ENCODE measurements around the gene RAD51B.

RAD51B gene

GRCh38 chr14:68414121-68414520 is 594.5 kb downstream of the RAD51B start:
- TF ChIP-seq KLF9 (tag by site-specific recombination; IDR thresholded peaks at IDR 0.05; ENCODE audit: low read depth) = no peak
- no peak for TF ChIP-seq ZNF274 (IDR thresholded peaks at IDR 0.05; ENCODE audit: low read length)
- no peak for TF ChIP-seq ZNF274 (tag by site-specific recombination; IDR thresholded peaks at IDR 0.05; ENCODE audit: borderline replicate concordance)
- TF ChIP-seq ZNF426 (tag by site-specific recombination; IDR thresholded peaks at IDR 0.05) = no peak
- no peak for TF ChIP-seq ZNF621 (tag by site-specific recombination; IDR thresholded peaks at IDR 0.05)
- no peak for TF ChIP-seq ZNF2 (tag by site-specific recombination; IDR thresholded peaks at IDR 0.05)
- no peak for TF ChIP-seq PRDM1 (tag by site-specific recombination; IDR thresholded peaks at IDR 0.05)
- TF ChIP-seq, protein P1, sequence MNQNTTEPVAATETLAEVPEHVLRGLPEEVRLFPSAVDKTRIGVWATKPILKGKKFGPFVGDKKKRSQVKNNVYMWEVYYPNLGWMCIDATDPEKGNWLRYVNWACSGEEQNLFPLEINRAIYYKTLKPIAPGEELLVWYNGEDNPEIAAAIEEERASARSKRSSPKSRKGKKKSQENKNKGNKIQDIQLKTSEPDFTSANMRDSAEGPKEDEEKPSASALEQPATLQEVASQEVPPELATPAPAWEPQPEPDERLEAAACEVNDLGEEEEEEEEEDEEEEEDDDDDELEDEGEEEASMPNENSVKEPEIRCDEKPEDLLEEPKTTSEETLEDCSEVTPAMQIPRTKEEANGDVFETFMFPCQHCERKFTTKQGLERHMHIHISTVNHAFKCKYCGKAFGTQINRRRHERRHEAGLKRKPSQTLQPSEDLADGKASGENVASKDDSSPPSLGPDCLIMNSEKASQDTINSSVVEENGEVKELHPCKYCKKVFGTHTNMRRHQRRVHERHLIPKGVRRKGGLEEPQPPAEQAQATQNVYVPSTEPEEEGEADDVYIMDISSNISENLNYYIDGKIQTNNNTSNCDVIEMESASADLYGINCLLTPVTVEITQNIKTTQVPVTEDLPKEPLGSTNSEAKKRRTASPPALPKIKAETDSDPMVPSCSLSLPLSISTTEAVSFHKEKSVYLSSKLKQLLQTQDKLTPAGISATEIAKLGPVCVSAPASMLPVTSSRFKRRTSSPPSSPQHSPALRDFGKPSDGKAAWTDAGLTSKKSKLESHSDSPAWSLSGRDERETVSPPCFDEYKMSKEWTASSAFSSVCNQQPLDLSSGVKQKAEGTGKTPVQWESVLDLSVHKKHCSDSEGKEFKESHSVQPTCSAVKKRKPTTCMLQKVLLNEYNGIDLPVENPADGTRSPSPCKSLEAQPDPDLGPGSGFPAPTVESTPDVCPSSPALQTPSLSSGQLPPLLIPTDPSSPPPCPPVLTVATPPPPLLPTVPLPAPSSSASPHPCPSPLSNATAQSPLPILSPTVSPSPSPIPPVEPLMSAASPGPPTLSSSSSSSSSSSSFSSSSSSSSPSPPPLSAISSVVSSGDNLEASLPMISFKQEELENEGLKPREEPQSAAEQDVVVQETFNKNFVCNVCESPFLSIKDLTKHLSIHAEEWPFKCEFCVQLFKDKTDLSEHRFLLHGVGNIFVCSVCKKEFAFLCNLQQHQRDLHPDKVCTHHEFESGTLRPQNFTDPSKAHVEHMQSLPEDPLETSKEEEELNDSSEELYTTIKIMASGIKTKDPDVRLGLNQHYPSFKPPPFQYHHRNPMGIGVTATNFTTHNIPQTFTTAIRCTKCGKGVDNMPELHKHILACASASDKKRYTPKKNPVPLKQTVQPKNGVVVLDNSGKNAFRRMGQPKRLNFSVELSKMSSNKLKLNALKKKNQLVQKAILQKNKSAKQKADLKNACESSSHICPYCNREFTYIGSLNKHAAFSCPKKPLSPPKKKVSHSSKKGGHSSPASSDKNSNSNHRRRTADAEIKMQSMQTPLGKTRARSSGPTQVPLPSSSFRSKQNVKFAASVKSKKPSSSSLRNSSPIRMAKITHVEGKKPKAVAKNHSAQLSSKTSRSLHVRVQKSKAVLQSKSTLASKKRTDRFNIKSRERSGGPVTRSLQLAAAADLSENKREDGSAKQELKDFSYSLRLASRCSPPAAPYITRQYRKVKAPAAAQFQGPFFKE (tag by site-specific recombination; IDR thresholded peaks at IDR 0.05; ENCODE audit: borderline replicate concordance) = no peak
- TF ChIP-seq ZNF423 (tag by site-specific recombination; IDR thresholded peaks at IDR 0.05) = no peak
- TF ChIP-seq KLF1 (tag by site-specific recombination; IDR thresholded peaks at IDR 0.05) = no peak
- TF ChIP-seq ZNF560 (tag by site-specific recombination; IDR thresholded peaks at IDR 0.05; ENCODE audit: borderline replicate concordance) = no peak
- TF ChIP-seq, protein P2, sequence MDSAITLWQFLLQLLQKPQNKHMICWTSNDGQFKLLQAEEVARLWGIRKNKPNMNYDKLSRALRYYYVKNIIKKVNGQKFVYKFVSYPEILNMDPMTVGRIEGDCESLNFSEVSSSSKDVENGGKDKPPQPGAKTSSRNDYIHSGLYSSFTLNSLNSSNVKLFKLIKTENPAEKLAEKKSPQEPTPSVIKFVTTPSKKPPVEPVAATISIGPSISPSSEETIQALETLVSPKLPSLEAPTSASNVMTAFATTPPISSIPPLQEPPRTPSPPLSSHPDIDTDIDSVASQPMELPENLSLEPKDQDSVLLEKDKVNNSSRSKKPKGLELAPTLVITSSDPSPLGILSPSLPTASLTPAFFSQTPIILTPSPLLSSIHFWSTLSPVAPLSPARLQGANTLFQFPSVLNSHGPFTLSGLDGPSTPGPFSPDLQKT (IDR thresholded peaks at IDR 0.05; ENCODE audit: borderline replicate concordance, low read depth, low read length) = no peak
- TF ChIP-seq, protein P3, sequence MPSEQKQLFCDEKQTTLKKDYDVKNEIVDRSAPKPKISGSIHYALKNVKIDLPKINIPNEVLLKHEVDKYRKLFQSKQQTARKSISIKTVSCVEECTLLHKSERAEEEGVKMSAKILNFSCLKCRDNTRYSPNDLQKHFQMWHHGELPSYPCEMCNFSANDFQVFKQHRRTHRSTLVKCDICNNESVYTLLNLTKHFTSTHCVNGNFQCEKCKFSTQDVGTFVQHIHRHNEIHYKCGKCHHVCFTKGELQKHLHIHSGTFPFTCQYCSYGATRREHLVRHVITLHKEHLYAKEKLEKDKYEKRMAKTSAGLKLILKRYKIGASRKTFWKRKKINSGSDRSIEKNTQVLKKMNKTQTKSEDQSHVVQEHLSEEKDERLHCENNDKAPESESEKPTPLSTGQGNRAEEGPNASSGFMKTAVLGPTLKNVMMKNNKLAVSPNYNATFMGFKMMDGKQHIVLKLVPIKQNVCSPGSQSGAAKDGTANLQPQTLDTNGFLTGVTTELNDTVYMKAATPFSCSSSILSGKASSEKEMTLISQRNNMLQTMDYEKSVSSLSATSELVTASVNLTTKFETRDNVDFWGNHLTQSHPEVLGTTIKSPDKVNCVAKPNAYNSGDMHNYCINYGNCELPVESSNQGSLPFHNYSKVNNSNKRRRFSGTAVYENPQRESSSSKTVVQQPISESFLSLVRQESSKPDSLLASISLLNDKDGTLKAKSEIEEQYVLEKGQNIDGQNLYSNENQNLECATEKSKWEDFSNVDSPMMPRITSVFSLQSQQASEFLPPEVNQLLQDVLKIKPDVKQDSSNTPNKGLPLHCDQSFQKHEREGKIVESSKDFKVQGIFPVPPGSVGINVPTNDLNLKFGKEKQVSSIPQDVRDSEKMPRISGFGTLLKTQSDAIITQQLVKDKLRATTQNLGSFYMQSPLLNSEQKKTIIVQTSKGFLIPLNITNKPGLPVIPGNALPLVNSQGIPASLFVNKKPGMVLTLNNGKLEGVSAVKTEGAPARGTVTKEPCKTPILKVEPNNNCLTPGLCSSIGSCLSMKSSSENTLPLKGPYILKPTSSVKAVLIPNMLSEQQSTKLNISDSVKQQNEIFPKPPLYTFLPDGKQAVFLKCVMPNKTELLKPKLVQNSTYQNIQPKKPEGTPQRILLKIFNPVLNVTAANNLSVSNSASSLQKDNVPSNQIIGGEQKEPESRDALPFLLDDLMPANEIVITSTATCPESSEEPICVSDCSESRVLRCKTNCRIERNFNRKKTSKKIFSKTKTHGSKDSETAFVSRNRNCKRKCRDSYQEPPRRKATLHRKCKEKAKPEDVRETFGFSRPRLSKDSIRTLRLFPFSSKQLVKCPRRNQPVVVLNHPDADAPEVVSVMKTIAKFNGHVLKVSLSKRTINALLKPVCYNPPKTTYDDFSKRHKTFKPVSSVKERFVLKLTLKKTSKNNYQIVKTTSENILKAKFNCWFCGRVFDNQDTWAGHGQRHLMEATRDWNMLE (tag by site-specific recombination; conservative IDR thresholded peaks at IDR 0.05; ENCODE audit: low read depth) = no peak
- no peak for TF ChIP-seq SALL2 (tag by site-specific recombination; IDR thresholded peaks at IDR 0.05; ENCODE audit: borderline replicate concordance)
- TF ChIP-seq ZNF610 (tag by site-specific recombination; IDR thresholded peaks at IDR 0.05; ENCODE audit: borderline replicate concordance) = no peak
- ChIA-PET POLR2A (no interaction called here), CTCF (no interaction called here)

More at GRCh38 chr14:68414121-68414520, 594.5 kb downstream of the RAD51B start:
- Histone ChIP-seq H3K27ac (ENCODE audit: extremely low read depth, low read depth, low read length) (no peak overlapping the region), H3K36me3 (ENCODE audit: control insufficient read depth in 2 of 2, insufficient read depth in 1 of 2, low read length in 2 of 2) (no peaks in the 10 kb centered on the region), H3K9me3 (ENCODE audit: control insufficient read depth, insufficient read depth, low read depth, low read length) (no peaks in the 10 kb centered on the region), H3K4me1 (ENCODE audit: control insufficient read depth, insufficient read depth, low read length) (no peaks in the 10 kb centered on the region), H3K4me3 (ENCODE audit: low read depth, low read length) (no peak overlapping the region)

All from HEK293 (cell line).